MM.1S (cell line): ENCODE measurements around the gene FXR1.

ENCODE experiments used
- DNase-seq: peaks from one replicate; pipeline ENCODE4 v3.0.0-alpha.2; 2015
- H2AFZ ChIP-seq: fragments of 300-600 bp; sonication (generic); 2 replicates; pipeline ENCODE4 v1.6.0; 2016; ENCODE audit warnings: antibody characterized with exemption, low read length
- H3F3A ChIP-seq: fragments of 300-600 bp; sonication (generic); 2 replicates; pipeline ENCODE4 v1.6.1; 2016; ENCODE audit warnings: mild to moderate bottlenecking, antibody characterized with exemption, low read length, moderate library complexity, mixed read lengths; ENCODE audit not compliant: insufficient read depth
- H3K27ac ChIP-seq: fragments of 300-600 bp; sonication (generic); 2 replicates; pipeline ENCODE4 v1.5.1; 2016; ENCODE audit warnings: mild to moderate bottlenecking, low read length
- H3K27me3 ChIP-seq: fragments of 300-600 bp; sonication (generic); replicated peaks from 2 replicates; pipeline ENCODE4 v1.6.0; 2016; ENCODE audit warnings: low read length; ENCODE audit not compliant: insufficient read depth
- H3K36me3 ChIP-seq: fragments of 300-600 bp; sonication (generic); replicated peaks from 2 replicates; pipeline ENCODE4 v1.6.1; 2016; ENCODE audit warnings: mild to moderate bottlenecking, low read length, mixed read lengths; ENCODE audit not compliant: insufficient read depth
- H3K4me1 ChIP-seq: fragments of 300-600 bp; sonication (generic); 2 replicates; pipeline ENCODE4 v1.6.1; 2016; ENCODE audit warnings: low read length, mixed read lengths
- H3K4me2 ChIP-seq: fragments of 300-600 bp; sonication (generic); 2 replicates; pipeline ENCODE4 v1.6.0; 2016; ENCODE audit warnings: low read depth, low read length
- H3K4me3 ChIP-seq: fragments of 300-600 bp; sonication (generic); 2 replicates; pipeline ENCODE4 v1.5.1; 2016; ENCODE audit warnings: low read length, mixed read lengths
- H3K79me2 ChIP-seq: fragments of 300-600 bp; sonication (generic); 2 replicates; pipeline ENCODE4 v1.6.1; 2016; ENCODE audit warnings: mixed run types, low read length, mixed read lengths
- H3K9ac ChIP-seq: fragments of 300-600 bp; sonication (generic); 2 replicates; pipeline ENCODE4 v1.6.1; 2016; ENCODE audit warnings: low read length, mixed read lengths
- H3K9me2 ChIP-seq: fragments of 300-600 bp; sonication (generic); replicated peaks from 2 replicates; pipeline ENCODE4 v1.6.1; 2016; ENCODE audit warnings: mild to moderate bottlenecking, low read length, mixed read lengths; ENCODE audit not compliant: insufficient read depth
- H3K9me3 ChIP-seq: fragments of 300-600 bp; sonication (generic); replicated peaks from 2 replicates; pipeline ENCODE4 v1.6.1; 2016; ENCODE audit warnings: mild to moderate bottlenecking, low read length, mixed read lengths; ENCODE audit not compliant: insufficient read depth
- H4K20me1 ChIP-seq: fragments of 300-600 bp; sonication (generic); 2 replicates; pipeline ENCODE4 v1.6.1; 2016; ENCODE audit warnings: mild to moderate bottlenecking, low read length, moderate library complexity, mixed read lengths; ENCODE audit not compliant: insufficient read depth
- CTCF ChIP-seq: fragments of 300-600 bp; sonication (generic); IDR thresholded peaks from 2 replicates; pipeline ENCODE4 v1.5.1; 2016; ENCODE audit warnings: antibody characterized with exemption, low read length, mixed read lengths
- EZH2 ChIP-seq: fragments of 300-600 bp; sonication (generic); optimal IDR thresholded peaks from 2 replicates; pipeline ENCODE3; 2017; ENCODE audit warnings: low read depth, mild to moderate bottlenecking, antibody characterized with exemption, low read length, mixed read lengths
- EZH2phosphoT487 ChIP-seq: fragments of 300-600 bp; sonication (generic); IDR thresholded peaks from 2 replicates; pipeline ENCODE4 v1.6.1; 2018; ENCODE audit warnings: antibody characterized with exemption, low read length

The FXR1 gene

GRCh38 chr3:180875124-180875698 lies 37.3 kb upstream of the FXR1 start:
- Histone ChIP-seq H3K27ac (no peak overlapping the region), H3K36me3 (no peaks in the 10 kb centered on the region), H2AFZ (no peak overlapping the region), H3K4me1 (peaks cover 8% of the 10 kb centered on the region; the same call in 1 of the 2 replicates), H3K4me3 (no peak overlapping the region), H3K9me2 (no peaks in the 10 kb centered on the region), H3K9ac (no peak overlapping the region), H3K9me3 (no peaks in the 10 kb centered on the region), H4K20me1 (no peaks in the 10 kb centered on the region), H3F3A (no peaks in the 10 kb centered on the region), H3K4me2 (peak overlapping the region; percentile 8; the same call in 1 of the 2 replicates), H3K27me3 (no peaks in the 10 kb centered on the region), H3K79me2 (no peaks in the 10 kb centered on the region)
- no peak for DNase-seq
- no peak for TF ChIP-seq EZH2phosphoT487

GRCh38 chr3:180881065-180881801 lies 31.2 kb upstream of the FXR1 start:
- Histone ChIP-seq H3K27ac (no peak overlapping the region), H3K4me1 (no peaks in the 10 kb centered on the region), H3K4me3 (no peak overlapping the region), H3K79me2 (no peaks in the 10 kb centered on the region), H3K9me2 (no peaks in the 10 kb centered on the region), H2AFZ (no peak overlapping the region), H3K36me3 (no peaks in the 10 kb centered on the region), H3K27me3 (no peaks in the 10 kb centered on the region), H3K9ac (no peak overlapping the region), H4K20me1 (no peaks in the 10 kb centered on the region), H3K9me3 (no peaks in the 10 kb centered on the region), H3F3A (no peaks in the 10 kb centered on the region), H3K4me2 (no peak overlapping the region)
- no peak for DNase-seq
- TF ChIP-seq CTCF (no peak), EZH2 (no peak)

- no peaks in the 10 kb centered on the region for H3K4me1 ChIP-seq
- H3K79me2 ChIP-seq: no peaks in the 10 kb centered on the region
- no peaks in the 10 kb centered on the region for H3K27me3 ChIP-seq
- no peak overlapping the region for H3K4me2 ChIP-seq
- H3K36me3 ChIP-seq: no peaks in the 10 kb centered on the region
- no peak overlapping the region for H2AFZ ChIP-seq
- no peak for DNase-seq
- H3F3A ChIP-seq: no peaks in the 10 kb centered on the region
- no peaks in the 10 kb centered on the region for H3K9me3 ChIP-seq
- no peak overlapping the region for H3K27ac ChIP-seq
- H3K9me2 ChIP-seq: no peaks in the 10 kb centered on the region
- no peak overlapping the region for H3K4me3 ChIP-seq
- no peak overlapping the region for H3K9ac ChIP-seq
- TF ChIP-seq EZH2 (no peak), EZH2phosphoT487 (no peak), CTCF (no peak)
- H4K20me1 ChIP-seq: no peaks in the 10 kb centered on the region
These were observed 30.4 kb upstream of the FXR1 start for GRCh38 chr3:180882115-180882514.

GRCh38 chr3:180888992-180889560 lies 23.4 kb upstream of the FXR1 start:
- TF ChIP-seq EZH2phosphoT487 (no peak), CTCF (no peak), EZH2 (no peak)
- no peaks in the 10 kb centered on the region for H3K27me3 ChIP-seq
- H3F3A ChIP-seq: no peaks in the 10 kb centered on the region
- no peak overlapping the region for H3K4me2 ChIP-seq
- no peaks in the 10 kb centered on the region for H3K36me3 ChIP-seq
- H4K20me1 ChIP-seq: no peaks in the 10 kb centered on the region
- H3K4me1 ChIP-seq: no peaks in the 10 kb centered on the region
- no peak overlapping the region for H3K9ac ChIP-seq
- H3K9me3 ChIP-seq: no peaks in the 10 kb centered on the region
- H3K9me2 ChIP-seq: no peaks in the 10 kb centered on the region
- no peak overlapping the region for H3K4me3 ChIP-seq
- no peaks in the 10 kb centered on the region for H3K79me2 ChIP-seq
- no peak overlapping the region for H3K27ac ChIP-seq
- H2AFZ ChIP-seq: no peak overlapping the region
- no peak for DNase-seq
